NAMALWA (cell line): ENCODE measurements around the gene STK11IP.

Experiments
- DNase-seq: peaks from one replicate; pipeline ENCODE4 v3.0.0-alpha.2; 2015; ENCODE audit warnings: low spot score

STK11IP gene

DNA sequence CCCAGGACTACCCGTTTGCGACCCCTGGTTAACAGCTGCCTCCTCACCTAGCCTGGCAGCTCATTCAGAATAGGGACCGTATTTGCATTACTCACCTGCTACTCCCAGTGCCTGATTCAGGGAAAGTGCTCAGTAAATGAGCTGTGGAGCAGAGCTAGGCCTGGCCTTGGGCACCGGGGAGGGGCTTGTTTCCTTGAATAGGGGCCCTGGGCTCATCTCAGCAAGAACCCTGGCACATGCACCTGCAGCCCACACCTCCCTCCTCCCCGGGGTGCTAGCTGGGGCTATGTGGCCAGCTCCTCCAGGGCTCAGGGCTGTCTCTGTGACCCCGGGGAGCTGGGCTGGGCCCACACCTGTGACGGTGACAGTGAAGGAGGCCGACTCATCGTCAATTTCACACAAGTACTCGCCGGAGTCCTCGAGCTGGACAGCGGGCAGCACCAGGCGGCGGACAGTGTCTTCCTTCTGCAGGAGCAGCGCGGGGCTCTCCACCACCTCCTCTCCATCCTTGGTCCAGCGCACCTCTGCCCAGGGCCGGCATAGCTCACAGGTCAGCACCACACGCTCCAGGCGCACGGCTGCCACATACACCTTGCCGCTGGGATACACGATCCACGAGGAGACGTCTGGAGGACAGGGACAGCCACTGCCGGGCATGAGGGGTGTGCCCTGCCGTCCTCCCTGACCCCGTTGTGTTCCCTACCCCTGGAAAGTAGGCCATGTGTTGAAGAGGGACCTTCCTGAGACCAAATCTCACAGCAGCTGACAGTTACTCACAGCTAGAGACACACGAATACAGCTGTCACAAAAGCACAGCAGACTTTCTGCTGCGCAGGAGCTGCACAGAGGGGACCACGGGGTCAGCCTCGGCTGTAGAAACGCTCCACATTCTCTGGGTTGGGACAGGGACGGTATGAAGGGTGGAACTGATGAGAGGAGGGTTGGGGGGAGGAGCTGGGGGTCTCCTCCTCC is 35.3 kb upstream of the STK11IP start:
- DNase-seq: no peak

DNA sequence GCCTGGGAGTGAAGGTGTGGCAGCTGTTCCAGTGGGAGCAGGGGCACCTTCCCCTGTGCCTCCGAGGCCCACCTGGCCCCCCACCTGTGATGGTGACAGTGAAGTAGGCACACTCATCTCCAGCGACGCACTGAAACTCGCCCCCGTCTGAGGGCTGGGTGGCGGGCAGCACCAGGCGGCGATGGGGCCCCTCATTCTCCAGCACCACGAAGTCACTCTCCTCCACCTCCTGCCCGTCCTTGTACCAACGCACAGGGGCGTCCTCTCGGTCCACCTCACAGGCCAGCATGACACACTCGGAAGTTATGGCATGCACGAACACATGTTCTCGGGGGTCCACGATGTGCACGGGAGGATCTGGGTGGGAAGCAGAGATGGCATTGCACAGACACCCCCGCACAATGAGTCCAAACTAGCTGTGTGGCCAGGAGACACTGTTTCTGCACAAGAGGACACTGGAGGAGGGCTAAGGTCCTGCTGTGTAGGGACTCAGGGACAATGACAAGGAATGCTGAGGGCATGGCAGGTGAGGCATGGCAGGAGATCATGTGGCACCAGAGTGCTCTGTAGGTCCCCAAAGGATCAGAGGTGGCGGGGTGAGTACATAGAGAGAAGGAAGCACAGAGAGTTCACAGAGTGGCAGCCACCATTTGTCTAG is 34.3 kb upstream of the STK11IP start:
- no peak for DNase-seq

DNA sequence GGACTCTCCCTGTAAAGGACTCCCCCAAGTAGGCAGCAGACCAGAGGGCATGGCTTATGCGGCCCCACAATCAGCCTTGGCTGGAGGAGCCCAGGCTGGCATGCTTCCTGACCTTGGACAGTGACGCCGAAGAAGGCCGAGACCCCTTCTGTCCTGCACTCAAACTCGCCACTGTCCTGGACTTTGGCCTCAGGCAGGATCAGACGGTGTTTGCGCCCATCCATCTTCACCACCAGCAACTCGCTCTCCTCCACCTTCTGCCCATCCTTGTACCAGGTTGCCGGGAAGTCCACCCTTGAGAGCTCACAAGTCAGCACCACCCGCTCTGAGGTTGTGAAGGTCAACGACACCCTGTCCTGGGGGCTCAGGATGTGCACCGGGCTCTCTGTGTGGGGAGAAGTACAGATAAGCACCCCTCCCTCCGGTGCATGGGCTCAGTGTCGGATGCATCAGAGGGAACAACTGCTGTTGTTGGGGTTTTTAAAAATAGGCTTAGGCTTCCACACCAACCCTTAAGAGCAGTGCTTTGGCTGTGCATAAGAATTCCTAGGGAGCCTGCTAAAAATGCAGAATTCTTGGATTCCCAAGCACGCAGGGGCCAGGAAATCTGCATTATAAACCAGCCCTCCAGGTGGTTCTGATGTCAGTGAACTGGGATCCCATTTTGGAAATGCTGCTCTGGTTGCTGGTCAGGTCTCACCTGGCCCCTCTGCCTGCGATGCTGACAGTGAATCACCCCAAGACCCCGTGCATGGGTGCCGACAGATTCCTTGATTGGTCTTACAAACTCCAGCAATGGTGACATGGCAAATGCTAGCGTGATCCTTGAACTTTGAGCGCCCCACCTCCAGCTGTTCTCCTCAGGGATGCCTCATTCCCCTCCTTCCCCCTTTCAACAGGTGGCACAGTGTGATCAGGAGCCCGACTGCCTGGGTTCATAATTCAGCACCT is 32.3 kb upstream of the STK11IP start:
- DNase-seq: no peak

DNA sequence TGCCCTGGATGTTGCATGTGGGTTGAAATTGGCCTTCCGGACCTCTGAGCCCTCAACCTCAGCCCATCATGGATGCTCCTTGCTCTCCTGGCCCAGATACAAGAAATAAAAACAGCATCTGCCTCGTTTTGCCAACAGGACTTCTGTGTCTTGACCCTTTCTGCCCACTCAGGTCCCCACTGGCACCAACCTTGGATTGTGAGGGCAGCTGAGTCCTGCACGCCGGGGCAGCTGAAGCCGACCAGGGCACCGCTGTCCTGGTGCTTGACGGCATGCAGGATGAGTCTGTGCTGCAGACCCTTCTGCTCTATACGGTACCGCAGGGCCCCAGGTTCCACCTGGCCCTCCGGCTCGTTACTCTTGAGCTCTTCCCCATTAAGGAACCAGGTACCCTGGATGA is 31.0 kb upstream of the STK11IP start:
- DNase-seq: no peak

DNA sequence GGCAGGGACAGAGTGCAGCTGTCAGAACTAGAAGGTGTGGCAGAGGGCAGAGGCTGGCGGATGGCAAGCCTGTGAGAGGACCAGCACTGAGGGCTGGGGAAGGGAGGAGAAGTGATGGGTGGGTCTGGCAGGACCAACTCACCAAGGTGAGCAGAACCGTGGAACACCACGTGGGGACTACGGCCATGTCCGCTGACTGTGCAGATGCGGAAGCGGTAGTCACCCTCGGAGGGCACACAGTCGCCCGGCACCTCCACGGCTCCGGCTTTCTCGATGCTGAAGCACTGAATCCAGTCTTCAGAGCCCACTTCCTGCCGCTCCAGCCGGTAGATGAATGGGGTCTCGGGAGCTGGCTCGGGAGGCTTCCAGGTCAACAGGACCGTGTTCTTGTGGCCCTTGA is 30.5 kb upstream of the STK11IP start:
- no peak for DNase-seq

DNA sequence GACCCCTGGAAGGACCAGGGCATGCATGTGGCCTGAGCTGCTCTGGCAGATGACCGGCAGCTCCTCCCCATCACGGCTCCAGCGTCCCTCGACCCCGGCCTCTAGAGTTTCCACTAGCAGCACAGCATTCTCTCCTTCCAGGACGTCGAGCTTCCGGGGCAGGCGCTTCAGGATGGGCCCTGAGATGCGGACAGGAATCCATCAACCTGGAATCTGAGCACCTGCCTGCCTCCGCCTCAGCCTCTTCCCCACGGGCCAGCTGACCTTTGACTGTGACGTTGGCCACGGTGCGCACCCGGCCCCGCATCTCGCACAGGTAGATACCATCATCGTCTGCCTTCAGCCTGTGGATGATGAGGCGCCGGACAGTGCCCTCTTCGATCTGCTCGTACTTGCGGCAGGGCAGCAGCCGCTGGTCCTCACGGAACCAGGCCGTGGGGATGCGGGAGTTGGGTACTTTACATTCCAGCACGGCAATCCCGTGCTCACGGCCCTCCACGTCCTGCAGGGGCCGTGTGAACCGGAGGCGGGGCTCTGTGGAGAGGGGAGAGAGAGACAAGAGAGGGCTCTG is 29.8 kb upstream of the STK11IP start:
- DNase-seq: no peak

DNA sequence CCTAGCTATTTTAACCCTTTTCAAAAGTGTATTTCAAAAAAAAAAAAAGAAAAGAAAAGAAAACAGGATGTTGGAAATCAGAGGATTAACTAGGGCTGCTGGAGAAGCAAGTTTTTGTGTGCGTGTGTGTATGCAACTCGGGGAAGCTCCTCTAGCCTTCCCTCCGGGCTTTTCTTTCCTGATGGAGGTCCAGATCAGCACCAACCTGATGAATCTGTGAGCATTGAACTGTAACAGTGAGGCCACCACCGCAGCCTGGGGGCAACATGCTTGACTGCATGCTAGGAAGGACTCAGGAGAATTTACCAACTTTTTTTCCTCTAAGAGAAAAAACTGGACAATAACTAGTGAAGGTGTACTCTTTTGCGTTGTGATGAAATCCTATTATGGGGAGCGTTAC is 28.6 kb upstream of the STK11IP start:
- no peak for DNase-seq

DNA sequence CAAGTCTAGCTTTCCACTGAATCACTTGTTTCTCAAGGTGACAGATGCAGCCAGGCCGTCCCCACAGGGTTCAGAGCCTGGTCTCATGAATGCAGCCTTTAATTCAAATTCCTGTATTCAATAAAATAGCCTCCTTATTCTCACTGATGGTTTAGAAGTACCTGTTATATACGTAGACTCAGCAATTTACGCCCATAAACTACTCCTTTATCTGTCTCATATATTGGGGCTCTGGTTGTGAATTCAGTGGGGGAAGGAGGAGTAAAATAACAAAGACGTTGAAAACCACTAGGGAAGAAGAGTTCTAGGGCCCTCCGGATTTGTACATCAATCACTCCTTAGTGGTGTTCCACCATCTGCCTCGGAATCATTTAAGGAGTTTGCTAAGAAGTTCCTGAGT is 28.0 kb upstream of the STK11IP start:
- no peak for DNase-seq

DNA sequence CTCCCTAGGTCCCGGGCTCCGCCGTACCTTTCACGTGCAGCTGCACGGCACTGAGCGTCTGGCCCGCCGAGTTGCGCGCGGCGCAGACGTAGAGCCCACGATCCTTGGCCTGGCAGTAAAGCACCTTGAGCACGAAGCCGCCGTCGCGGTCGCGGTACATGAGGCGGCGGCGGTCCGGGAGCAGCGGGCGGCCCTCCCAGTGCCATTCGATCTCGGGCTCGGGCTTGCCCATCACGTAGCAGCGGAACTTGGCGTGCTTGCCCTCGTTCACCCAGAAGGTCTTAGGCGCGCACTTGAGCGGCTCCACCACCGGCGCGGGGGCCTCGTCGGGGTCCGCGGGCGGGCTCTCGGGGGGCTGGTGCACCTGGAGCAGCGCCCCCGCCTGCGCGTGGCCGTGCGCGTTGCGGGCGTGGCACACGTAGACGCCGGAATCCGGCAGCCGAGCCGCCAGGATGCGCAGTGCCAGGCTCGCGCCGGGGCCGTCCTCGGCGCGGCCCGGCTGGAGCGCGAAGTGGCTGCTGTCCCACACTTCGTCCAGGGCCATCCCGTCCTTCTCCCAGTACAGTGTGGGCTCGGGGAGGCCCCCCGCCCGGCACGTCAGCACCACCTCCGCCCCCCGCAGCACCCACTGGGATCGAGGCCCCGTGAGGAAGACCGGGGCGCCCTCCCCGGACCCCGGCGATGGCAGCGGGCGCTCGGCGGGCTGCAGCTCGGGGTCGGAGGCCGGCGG is 27.3 kb upstream of the STK11IP start:
- DNase-seq: no peak

DNA sequence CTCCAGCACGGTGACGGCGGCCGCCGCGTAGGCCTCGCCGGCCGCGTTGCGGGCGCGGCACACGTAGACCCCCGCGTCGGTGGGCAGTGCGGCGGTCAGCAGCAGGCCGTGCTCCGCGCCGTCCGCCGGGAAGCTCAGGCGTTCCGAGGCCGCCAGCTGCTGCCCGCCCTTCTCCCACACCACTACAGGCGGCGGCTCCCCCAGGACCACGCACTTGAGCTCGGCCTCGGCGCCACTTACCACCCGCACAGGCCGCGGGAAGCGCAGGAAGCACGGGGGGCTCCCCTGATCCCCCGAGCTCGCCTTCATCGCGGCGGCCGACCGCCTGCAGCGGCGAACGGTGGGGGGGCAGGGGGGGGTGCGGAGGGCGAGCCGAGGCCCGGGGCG is 26.7 kb upstream of the STK11IP start:
- DNase-seq: no peak

DNA sequence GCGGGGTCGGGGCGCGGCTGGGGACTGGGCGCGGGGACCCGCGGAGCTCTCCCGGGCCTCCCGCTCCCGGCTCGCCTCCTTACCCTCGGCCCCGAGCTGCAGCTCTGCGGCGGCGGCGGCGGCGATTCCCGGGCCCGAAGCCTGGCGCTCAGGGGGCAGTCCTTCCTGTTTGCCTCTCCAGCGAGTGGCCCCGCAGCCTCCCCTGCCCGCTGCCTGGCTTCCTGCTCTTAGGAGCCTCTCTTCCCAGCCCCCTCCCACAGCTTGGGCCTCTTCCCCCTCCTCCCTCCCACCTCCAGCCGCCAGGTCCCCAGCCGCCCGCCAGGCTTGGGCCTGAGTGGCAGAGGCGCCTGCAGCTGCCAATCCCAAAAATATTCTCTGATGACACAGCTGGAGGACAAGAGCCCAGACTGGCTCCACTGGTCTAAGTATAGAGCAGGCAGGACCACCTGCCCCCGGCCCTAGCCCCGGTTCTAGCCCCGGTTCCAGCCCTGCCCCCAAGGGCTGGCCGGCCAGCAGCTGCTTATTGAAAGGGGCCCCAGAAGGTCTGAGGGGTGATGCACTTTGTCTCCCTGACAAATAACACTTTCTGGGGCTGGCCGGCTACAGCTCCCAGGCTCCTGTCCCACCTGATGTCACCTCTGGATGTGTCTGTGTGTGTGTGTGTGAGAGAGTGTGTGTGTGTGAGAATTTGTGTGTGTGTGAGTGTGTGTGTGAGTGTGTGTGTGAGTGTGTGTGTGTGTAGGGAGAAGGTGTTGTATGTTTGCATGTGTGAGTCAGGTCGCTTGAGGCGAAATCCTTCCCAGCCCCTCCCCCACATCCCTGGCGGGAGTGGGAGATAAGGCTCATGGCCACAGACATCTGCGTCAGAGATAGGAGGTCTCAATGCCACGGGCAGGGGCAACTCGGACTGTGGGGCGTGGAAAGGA is 26.1 kb upstream of the STK11IP start, which contains the start of gene OBSL1:
Gene OBSL1 (minus strand): TSS at position 229 of the 926 bp plus-strand sequence. CDS start 307 bp downstream, outside the sequence.
- no peak for DNase-seq

DNA sequence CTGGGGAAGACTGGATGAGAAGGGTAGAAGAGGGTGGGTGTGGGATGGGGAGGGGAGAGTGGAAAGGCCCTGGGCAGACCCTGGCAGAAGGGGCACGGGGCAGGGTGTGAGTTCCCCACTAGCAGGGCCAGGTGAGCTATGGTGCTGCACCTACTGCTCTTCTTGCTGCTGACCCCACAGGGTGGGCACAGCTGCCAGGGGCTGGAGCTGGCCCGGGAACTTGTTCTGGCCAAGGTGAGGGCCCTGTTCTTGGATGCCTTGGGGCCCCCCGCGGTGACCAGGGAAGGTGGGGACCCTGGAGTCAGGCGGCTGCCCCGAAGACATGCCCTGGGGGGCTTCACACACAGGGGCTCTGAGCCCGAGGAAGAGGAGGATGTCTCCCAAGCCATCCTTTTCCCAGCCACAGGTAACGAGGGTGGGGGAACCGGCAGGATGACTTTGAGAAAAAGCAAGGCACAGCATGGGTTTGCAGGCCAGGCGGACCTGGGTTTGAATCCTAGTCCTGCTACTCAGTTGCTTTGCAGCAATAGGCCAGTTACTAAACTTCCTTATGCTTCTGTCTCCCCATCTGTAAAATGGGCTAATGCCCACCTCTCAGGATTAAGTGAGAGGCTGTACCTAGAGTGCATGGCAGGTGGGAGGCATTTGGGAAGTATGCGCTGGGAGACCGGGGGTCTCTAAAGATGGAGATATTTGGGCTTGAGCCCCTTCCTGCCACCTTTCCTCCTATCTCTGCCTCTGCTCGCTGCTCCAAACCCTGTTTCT is 25.2 kb upstream of the STK11IP start, which contains the start of gene INHA:
Gene INHA (plus strand): TSS at position 74 of the 765 bp plus-strand sequence. CDS start 65 bp downstream, at position 139.
- DNase-seq: no peak

DNA sequence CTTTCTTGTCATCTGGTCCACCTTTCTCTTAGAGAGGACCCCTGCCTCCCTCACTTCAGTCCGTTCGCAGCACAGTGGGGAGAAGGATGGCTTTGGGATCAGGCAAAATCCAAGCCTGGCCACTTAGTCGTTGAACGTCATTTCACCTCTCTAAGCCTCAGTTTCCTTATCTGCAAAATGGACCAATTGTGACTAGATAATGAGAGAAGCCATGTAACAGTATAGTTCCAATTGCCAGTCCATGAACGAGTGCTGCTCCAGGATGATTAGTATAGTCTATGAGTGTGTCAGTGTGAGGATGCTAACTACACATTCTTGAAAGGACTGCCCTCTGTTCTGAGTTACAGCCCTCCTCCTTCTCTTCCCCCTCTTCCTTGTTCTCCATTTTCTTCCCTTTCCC is 24.5 kb upstream of the STK11IP start:
- no peak for DNase-seq

DNA sequence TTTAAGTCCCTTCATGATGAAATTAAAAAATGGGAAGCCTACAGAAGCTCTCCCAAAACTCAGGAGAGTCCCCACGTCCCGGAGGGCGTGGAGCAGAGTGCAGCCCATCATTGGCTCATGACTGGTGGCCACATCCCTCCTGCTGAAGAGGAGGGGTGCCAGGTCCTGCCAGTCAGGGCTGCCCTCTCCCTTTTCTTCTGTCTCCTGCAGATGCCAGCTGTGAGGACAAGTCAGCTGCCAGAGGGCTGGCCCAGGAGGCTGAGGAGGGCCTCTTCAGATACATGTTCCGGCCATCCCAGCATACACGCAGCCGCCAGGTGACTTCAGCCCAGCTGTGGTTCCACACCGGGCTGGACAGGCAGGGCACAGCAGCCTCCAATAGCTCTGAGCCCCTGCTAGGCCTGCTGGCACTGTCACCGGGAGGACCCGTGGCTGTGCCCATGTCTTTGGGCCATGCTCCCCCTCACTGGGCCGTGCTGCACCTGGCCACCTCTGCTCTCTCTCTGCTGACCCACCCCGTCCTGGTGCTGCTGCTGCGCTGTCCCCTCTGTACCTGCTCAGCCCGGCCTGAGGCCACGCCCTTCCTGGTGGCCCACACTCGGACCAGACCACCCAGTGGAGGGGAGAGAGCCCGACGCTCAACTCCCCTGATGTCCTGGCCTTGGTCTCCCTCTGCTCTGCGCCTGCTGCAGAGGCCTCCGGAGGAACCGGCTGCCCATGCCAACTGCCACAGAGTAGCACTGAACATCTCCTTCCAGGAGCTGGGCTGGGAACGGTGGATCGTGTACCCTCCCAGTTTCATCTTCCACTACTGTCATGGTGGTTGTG is 23.0 kb upstream of the STK11IP start:
- DNase-seq: no peak

DNA sequence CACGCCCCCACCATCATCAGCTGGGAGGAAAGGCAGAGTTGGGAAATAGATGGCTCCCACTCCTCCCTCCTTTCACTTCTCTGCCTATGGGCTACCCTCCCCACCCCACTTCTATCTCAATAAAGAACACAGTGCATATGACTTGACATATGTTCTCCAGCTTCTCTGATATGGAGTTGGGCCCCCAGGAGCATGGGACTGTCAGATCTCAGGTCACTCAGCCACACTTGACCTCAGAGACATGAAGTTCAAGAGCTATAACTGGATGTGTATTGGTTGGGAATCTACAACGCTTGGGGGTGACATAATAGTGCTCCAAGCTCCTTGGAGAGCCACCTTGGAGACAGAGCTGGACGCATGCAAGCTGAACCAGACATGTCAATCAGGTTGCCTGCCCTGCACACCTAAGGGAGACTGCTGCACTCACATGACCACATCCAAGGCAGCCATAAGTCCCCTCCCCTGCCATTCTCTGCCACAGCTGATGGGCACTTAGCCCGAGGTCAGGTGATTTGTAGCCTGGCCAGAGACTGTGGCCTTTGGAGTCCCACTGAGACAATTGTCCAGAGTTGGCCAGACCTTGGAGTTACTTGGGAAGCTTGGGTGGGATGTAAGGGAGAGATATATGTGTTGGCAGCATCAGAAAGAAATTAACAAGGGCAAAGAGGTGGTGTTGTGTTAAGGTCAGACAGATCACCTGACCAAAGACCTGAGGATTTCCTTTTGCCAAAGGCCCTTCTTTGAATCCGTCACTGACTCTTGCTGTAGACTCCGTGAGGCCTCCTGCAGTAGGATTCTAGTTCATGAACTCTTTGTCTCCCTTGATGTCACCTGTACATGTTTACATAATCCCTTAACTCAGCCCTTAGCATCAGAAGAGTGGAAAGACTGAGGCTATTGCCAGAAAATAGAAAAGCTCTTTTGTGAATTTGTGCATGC is 21.8 kb upstream of the STK11IP start:
- no peak for DNase-seq

DNA sequence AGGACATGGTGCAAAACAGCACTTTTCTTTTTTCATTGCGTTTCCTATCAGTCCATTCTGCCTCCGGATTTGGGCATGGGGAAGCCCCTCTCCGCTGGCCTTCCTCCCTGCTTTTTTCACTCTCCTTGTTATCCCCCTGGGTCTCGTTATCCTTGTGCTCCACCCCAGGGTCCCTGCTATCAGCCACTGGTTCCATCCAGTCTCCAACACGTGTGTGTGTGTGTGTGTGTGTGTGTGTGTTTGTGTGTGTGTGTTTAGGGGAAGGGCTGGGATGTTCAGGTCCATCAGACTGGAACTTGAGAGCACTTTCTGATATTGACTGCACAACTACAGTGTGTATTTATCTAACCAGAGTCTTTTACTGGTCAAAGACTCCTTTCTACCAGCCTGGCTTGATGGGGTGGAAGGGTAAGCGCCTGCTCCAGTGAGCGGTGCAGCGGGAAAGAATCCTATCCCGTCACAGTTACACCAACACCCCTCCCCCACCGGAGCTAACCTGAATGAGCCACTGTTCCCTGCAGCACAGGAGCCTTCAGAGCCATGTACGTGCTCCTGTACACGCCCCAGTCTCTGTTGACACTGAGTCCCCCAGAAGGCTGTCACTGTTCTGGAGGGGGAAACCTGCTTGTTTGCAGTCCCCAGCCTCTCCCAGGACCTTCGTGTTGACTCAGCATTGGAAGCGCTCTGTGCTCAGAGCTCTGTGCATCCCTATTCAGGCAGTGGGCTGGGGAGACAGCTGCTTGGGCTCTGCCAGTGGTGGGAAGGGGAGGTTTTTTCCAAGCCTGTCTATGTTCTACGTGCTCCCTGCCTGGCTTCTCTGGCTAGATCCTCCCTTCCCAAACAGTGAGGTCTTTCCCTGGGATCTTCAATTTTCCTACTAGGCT is 20.9 kb upstream of the STK11IP start:
- DNase-seq: no peak
